K562 treated with DMSO at 1 percent for 4 hours (cell line): ENCODE measurements around the gene LOXL3. TPM values are rescaled to one million over a fixed set of nuclear protein-coding genes. Genes with fewer than 3 reads are reported as not detected.

Experiments
- total RNA-seq: library from RNA; unstranded; fragments of 300-600 nt; gene quantifications from 2 replicates; pipeline ENCODE4 v1.2.3, GENCODE V29; 2022; ENCODE audit not compliant: insufficient read depth

The LOXL3 gene, protein sequence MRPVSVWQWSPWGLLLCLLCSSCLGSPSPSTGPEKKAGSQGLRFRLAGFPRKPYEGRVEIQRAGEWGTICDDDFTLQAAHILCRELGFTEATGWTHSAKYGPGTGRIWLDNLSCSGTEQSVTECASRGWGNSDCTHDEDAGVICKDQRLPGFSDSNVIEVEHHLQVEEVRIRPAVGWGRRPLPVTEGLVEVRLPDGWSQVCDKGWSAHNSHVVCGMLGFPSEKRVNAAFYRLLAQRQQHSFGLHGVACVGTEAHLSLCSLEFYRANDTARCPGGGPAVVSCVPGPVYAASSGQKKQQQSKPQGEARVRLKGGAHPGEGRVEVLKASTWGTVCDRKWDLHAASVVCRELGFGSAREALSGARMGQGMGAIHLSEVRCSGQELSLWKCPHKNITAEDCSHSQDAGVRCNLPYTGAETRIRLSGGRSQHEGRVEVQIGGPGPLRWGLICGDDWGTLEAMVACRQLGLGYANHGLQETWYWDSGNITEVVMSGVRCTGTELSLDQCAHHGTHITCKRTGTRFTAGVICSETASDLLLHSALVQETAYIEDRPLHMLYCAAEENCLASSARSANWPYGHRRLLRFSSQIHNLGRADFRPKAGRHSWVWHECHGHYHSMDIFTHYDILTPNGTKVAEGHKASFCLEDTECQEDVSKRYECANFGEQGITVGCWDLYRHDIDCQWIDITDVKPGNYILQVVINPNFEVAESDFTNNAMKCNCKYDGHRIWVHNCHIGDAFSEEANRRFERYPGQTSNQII
- total RNA-seq = 0.33 and 1.8 TPM in 2 replicates

DNA sequence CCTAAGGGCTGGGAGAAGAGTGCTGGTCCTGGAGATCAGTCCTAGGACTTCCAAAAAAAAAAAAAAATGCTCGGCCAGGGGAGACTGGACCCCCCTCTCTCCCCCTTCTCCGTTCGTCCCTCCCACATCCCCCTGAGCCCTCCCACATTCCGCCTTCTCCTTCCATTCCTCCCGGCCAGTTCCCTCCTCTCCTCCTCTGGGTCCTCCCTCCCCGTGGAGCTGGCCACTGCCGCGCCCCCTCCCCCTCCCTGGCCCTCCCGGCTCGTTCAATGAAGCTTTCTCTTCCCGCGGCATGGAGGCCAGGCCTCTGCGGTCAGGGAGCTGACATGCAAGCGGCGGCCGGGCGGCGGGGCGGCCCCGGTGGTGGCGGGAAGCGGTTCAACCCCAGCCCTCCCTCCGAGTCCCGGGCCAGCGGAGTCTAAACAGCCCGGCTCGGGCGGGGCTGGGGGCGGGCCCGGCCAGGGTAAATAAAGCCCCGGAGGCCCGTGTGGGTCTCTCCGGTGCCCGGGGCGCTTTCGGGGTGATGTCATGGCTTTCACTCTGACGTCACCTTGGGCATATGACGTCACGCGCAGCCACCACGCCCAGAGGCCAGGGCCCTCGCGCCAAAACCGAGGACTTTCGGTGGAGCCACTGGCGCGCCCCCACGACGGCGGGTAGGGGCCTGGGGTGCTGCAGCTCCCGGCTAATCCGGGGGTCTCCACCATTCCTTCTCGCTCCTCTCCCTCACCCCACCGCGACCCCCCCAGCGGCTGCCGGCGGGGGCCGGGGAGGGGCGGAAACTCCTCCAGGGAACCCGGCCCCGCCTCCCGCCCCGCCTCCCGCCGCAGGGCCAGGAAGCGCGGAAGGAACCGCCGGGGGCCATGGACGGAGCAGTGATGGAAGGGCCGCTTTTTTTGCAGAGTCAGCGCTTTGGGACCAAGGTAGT lies at the start of gene LOXL3, which contains the start of gene DOK1:
TSS of gene LOXL3 (minus strand) at position 51 of the 928 bp plus-strand sequence. CDS start 1,308 bp downstream, outside the sequence.
TSS of gene DOK1 (plus strand) at position 829 of the 928 bp plus-strand sequence. CDS start at position 864, 35 bp downstream.

GRCh38 chr2:74529357-74530238 lies 24.1 kb downstream of the LOXL3 start, which contains the start of the genes AUP1 and HTRA2:
TSS of gene AUP1 (minus strand) at chr2:74529706. CDS start at chr2:74529629, 77 bp downstream.
TSS of gene HTRA2 (plus strand) at chr2:74529933. CDS start at chr2:74530007, 74 bp downstream.

DNA sequence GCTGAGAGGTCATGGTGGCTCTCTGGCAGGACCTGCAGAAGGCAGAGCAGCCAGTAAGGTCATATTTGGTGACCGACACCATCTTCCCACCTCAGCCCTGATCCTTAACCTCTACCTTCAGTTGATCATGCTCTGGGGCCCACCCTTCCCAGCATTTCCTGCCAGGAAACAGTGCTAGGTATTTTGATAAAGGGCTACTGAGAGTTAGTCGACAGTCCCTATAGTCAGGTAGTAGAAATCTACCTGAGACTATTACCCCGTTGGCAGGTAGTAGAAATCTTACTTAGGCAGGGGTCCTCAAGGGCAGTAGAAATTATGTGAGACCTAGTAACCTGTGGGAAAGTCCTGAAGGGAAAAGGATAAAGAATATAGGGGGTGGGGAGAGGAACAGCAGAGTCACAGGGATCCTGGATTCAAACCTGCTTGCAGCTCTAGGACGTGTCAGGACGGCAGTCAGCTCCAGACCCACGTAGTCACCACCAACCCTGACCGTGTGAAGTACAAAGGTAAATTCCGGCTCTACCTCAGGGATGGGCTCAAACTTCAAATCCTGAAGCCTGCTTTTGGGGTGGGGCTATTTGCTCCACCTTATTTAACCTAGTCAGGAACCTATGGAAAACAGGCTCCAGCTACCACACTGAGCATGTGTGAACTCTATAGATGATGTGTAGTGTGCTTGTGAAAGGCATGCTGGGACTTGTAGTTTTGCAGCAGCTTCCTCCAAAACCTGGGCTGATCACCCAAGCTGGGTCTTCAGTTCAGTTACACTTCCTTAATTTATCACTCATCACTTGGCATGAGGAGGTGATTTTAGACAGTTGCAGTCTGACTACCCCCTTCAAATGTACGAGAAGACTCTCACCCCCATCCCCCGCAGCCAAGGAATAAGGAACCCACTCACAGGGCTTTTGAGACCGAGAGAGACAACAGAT lies 27.8 kb downstream of the LOXL3 start, which contains the start of gene DQX1:
TSS of gene DQX1 (minus strand) at position 515 of the 932 bp plus-strand sequence. CDS start at position 13, 502 bp downstream.

GRCh38 chr2:74514368-74515270 lies 39.1 kb downstream of the LOXL3 start, which contains the start of gene TLX2:
TSS of gene TLX2 (plus strand) at chr2:74514450. CDS start at chr2:74514807, 357 bp downstream.

DNA sequence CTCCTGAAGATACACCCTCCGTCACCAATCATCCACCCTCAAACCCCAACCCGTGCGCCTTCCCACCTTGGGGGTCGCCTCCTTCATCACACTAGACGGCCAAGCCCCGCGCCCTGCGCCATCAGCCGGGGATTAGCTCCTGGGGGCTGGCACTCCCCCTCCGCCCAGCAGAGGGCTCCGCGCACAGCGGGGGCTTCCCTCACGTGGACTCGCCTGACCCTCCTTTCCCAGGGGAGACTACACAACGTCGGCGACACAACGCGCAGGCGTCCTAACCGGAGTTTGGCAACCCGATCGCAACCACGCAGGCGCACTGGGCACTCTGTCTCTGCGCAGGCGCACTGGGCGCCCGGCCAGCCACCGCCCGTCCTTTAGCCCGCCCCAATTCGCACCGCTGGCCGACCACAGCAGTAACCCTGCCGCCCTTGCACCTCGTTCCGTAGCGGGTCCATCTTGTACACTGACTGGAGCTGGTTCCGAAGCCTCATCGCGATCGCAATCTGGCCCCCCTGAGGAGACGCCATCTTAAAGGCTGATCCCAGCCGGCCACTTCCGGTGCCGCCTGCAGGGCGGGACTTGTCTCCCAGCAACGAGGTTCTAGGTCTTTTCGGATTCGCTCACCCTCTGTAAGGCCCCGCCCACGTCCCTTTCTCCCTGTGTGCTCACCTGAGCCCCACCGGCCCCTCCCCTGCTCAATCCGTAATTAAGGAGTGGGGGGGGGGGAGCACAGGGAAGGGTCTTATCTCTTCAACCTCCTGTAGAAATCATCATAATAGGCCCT lies 46.4 kb downstream of the LOXL3 start, which contains the start of gene PCGF1:
TSS of gene PCGF1 (minus strand) at position 551 of the 781 bp plus-strand sequence. CDS start at position 524, 27 bp downstream.

DNA sequence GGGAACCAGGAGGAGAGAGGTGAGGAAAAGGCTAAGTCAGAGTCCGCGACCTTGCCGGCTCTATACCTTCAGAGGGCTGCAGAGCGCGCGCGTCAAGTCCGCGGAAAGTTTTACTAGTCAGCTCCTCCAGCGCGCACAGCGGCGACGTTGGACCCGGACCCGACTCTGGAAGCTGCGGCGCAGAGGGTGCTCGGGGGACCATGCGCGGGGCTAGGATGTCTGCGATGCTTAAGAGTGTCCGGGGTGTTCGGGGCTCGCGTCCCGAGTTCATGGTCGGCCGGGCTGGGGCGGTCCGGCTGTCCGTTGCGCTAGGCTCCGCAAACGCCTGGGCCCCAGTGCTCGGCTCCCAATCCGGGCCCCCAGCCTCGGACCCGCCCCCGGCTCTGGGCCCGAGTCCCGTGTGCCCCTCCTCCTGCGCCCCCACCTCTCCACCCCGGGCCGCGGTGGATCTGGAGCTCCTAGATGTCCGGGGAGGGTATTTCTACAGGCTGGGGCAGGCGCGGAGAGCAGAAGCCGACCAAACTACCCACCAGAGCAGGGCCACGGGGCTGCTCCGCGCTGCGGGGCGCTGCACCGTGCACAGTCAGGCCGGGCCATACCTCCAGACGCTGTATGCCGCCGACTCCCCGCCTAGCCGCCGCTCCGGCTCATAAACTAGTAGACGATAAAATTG lies 54.3 kb downstream of the LOXL3 start, which contains the start of gene LBX2:
TSS of gene LBX2 (minus strand) at position 337 of the 673 bp plus-strand sequence. CDS start at position 271, 66 bp downstream.

GRCh38 chr2:74482801-74483674 lies 70.7 kb downstream of the LOXL3 start, which contains the start of the genes CCDC142 and TTC31:
TSS of gene CCDC142 (minus strand) at chr2:74482998. CDS start at chr2:74482837, 161 bp downstream.
TSS of gene TTC31 (plus strand) at chr2:74483081. CDS start at chr2:74483096, 15 bp downstream.

Other genes starting within 250 kb of the LOXL3 start
- gene SLC4A5, start 210.5 kb downstream of the LOXL3 start, total RNA-seq = 0.18 and 0.19 TPM in 2 replicates
- gene DCTN1, start 173.6 kb downstream of the LOXL3 start, total RNA-seq = 51.5 and 62.4 TPM in 2 replicates
- gene C2orf81, start 132.3 kb downstream of the LOXL3 start, total RNA-seq = 1.9 TPM in 1 of 2 replicates, not detected in the other
- 5.0 and 9.9 TPM in 2 replicates for gene WDR54, start 132.2 kb downstream of the LOXL3 start, total RNA-seq
- 3.1 and 3.5 TPM in 2 replicates for gene RTKN, start 112.0 kb downstream of the LOXL3 start, total RNA-seq
- 11.7 and 12.3 TPM in 2 replicates for gene INO80B, start 98.9 kb downstream of the LOXL3 start, total RNA-seq
- gene WBP1, start 95.5 kb downstream of the LOXL3 start, total RNA-seq = 30.7 and 38.6 TPM in 2 replicates
- gene MOGS, start 88.6 kb downstream of the LOXL3 start, total RNA-seq = 67.0 and 69.3 TPM in 2 replicates
- gene MRPL53, start 81.3 kb downstream of the LOXL3 start, total RNA-seq = 40.6 and 79.9 TPM in 2 replicates
- 3.1 and 3.5 TPM in 2 replicates for gene CCDC142, start 70.9 kb downstream of the LOXL3 start, total RNA-seq
- gene TTC31, start 70.9 kb downstream of the LOXL3 start, total RNA-seq = 12.2 and 12.6 TPM in 2 replicates
- 5.0 and 8.8 TPM in 2 replicates for gene LBX2, start 54.3 kb downstream of the LOXL3 start, total RNA-seq
- 17.9 and 23.7 TPM in 2 replicates for gene PCGF1, start 46.2 kb downstream of the LOXL3 start, total RNA-seq
- 0.30 TPM in 1 of 2 replicates, not detected in the other for gene TLX2, start 39.5 kb downstream of the LOXL3 start, total RNA-seq
- 0.23 TPM in 1 of 2 replicates, not detected in the other for gene DQX1, start 27.7 kb downstream of the LOXL3 start, total RNA-seq
- 139 and 171 TPM in 2 replicates for gene AUP1, start 24.2 kb downstream of the LOXL3 start, total RNA-seq
- gene HTRA2, start 24.0 kb downstream of the LOXL3 start, total RNA-seq = 48.2 and 59.0 TPM in 2 replicates
- gene DOK1, start 778 bp upstream of the LOXL3 start, total RNA-seq = 22.1 and 27.0 TPM in 2 replicates
- gene M1AP, start 94.4 kb upstream of the LOXL3 start, total RNA-seq = 0.39 TPM in 1 of 2 replicates, not detected in the other
- 3.8 and 10.5 TPM in 2 replicates for gene SEMA4F, start 100.3 kb upstream of the LOXL3 start, total RNA-seq